Duodenal mucosa (tissue), 2 donors: Measurements from ENCODE around the gene BRME1.

Source experiments
- H3K27ac ChIP-seq: one replicate; pipeline ENCODE4 v1.7.0; 2013; ENCODE audit warnings: low read depth, low read length
- H3K27me3 ChIP-seq, 2 donors: one replicate each; pipeline ENCODE4 v1.7.0; 2013; ENCODE audit warnings: low read length in 2 of 2, control low read depth in 1 of 2; ENCODE audit not compliant: insufficient read depth in 2 of 2, control insufficient read depth in 1 of 2
- H3K36me3 ChIP-seq, 2 donors: one replicate each; pipeline ENCODE4 v1.7.0; 2013; ENCODE audit warnings: low read length in 2 of 2, control low read depth in 1 of 2; ENCODE audit not compliant: insufficient read depth in 2 of 2, control insufficient read depth in 1 of 2
- H3K4me1 ChIP-seq, 2 donors: one replicate each; pipeline ENCODE4 v1.7.0; 2013; ENCODE audit warnings: low read length in 2 of 2, control low read depth in 1 of 2; ENCODE audit not compliant: insufficient read depth in 2 of 2, control insufficient read depth in 1 of 2
- H3K4me3 ChIP-seq, 2 donors: one replicate each; pipeline ENCODE4 v1.7.0; 2013; ENCODE audit warnings: low read length in 2 of 2, low read depth in 1 of 2
- H3K9ac ChIP-seq, 2 donors: one replicate each; pipeline ENCODE4 v1.7.0; 2013; ENCODE audit warnings: low read length in 2 of 2, low read depth in 1 of 2
- H3K9me3 ChIP-seq, 2 donors: one replicate each; pipeline ENCODE4 v1.7.0; 2013; ENCODE audit warnings: low read length in 2 of 2, control low read depth in 1 of 2; ENCODE audit not compliant: control insufficient read depth in 1 of 2

Gene BRME1

GRCh38 chr19:13913352-13913751 is 7.4 kb upstream of the BRME1 start:
- Histone ChIP-seq H3K27ac (no peak overlapping the region), H3K36me3 (peaks cover 17 to 65% of the 10 kb centered on the region in 2 donors), H3K9ac (no peak overlapping the region), H3K4me1 (peaks cover 4 to 10% of the 10 kb centered on the region in 2 donors), H3K9me3 (no peaks in the 10 kb centered on the region), H3K4me3 (no peak overlapping the region), H3K27me3 (no peaks in the 10 kb centered on the region)

GRCh38 chr19:13909430-13909829 is 3.5 kb upstream of the BRME1 start:
- H3K36me3 ChIP-seq = peaks cover 14 to 34% of the 10 kb centered on the region in 2 donors
- no peaks in the 10 kb centered on the region for H3K9me3 ChIP-seq
- H3K27ac ChIP-seq = no peak overlapping the region
- H3K27me3 ChIP-seq = no peaks in the 10 kb centered on the region
- H3K9ac ChIP-seq = peak overlapping the region in 1 of 2 donors; percentile 6
- H3K4me3 ChIP-seq = no peak overlapping the region
- peaks cover 13 to 23% of the 10 kb centered on the region in 2 donors for H3K4me1 ChIP-seq

DNA sequence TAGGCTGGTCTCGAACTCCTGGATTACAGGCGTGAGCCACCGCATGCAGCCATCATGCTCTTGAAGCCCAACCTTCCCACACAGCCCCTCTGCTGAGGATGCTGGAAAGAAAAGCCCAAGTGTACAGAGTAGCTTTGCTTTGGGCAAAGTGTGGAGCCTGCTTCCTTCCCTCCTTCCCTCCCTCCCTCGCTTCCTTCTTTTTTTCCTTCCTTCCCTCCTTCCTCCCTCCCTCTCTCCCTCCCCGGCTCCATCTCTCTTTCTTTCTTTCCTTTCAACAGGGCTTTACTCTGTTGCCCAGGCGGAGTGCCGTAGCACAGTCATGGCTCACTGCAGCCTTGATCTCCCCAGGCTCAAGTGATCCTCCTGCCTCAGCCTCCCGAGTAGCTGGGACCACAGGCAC is 2.8 kb upstream of the BRME1 start:
- peaks cover 13 to 23% of the 10 kb centered on the region in 2 donors for H3K4me1 ChIP-seq
- no peaks in the 10 kb centered on the region for H3K27me3 ChIP-seq
- no peak overlapping the region for H3K27ac ChIP-seq
- H3K4me3 ChIP-seq = no peak overlapping the region
- peak overlapping the region in 1 of 2 donors; percentile 38 for H3K9ac ChIP-seq
- H3K36me3 ChIP-seq = peaks cover 14 to 30% of the 10 kb centered on the region in 2 donors
- no peaks in the 10 kb centered on the region for H3K9me3 ChIP-seq

DNA sequence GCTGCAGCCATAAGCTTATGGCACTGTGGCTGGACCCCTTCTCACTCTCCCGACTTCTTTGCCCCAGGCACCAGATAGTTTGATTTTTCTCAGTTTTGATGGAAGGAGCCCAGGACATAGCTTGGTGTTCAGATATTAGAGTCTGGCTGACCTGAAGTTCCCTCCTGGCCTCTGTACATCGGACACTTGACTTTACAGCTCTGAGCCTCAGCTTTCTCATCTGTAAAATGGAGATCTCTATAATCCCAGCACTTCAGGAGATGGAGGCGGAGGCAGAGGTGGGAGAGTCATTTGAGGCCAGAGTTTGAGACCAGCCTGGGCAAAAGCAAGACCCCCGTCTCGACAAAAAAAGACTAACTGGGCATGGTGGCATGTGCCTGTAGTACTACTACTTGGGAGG is 993 bp upstream of the BRME1 start:
- Histone ChIP-seq H3K9me3 (no peaks in the 10 kb centered on the region), H3K27me3 (no peaks in the 10 kb centered on the region), H3K9ac (peak overlapping the region; percentile 77 to 86), H3K36me3 (peaks cover 0 to 12% of the 10 kb centered on the region in 2 donors), H3K4me1 (peaks cover 13 to 23% of the 10 kb centered on the region in 2 donors), H3K4me3 (peak overlapping the region; percentile 85 to 89), H3K27ac (peak overlapping the region; percentile 88)

DNA sequence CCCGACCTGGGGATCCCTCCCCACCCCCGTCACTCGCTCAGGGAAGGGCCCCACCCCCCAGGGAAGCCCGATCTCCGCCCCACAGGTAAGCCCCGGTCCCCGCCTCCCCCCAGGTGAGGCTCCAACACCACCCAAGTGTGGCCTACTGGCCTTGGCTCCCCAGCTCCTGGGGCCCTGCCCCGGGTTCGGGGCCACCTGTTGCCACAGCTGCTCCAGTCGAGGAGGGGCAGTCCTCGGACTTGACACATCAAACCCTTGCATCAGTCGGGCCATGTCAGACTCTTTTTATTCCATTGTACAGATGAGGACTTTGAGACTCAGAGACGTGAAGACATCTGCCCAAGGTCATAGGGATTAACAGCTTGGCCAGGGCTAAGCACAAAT is 596 bp upstream of the BRME1 start:
- Histone ChIP-seq H3K36me3 (peaks cover 0 to 12% of the 10 kb centered on the region in 2 donors), H3K9me3 (no peaks in the 10 kb centered on the region), H3K27me3 (no peaks in the 10 kb centered on the region), H3K9ac (peak overlapping the region; percentile 77 to 86), H3K4me1 (peaks cover 13 to 23% of the 10 kb centered on the region in 2 donors), H3K27ac (peak overlapping the region; percentile 88), H3K4me3 (peak overlapping the region; percentile 85 to 89)

DNA sequence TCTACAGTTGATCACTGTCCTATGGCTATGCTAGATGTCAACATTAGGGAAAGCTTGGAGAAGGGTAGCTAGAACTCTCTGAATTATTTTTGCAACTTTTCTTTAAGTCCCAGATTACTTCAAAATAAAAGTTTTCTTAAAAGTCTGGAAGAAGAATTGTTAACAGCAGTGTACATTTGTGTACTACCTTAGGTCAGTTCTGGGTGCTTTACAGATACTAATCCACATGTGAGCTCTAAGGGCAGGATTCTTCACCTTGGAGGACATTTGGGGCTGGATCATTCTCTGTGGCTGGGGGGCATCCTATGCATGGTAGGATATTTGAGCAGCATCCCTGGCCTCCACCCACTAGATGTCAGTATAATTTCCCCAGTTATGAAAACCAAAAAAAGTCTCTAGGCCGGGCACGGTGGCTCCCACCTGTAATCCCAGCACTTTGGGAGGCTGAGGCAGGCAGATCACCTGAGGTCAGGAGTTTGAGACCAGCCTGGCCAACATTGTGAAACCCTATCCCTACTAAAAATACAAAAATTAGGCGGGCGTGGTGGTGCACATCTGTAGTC is 2.8 kb downstream of the BRME1 start:
- no peaks in the 10 kb centered on the region for H3K36me3 ChIP-seq
- H3K27me3 ChIP-seq = no peaks in the 10 kb centered on the region
- H3K4me1 ChIP-seq = peaks cover 15 to 23% of the 10 kb centered on the region in 2 donors
- H3K9me3 ChIP-seq = no peaks in the 10 kb centered on the region
- no peak overlapping the region for H3K27ac ChIP-seq
- no peak overlapping the region for H3K4me3 ChIP-seq
- no peak overlapping the region for H3K9ac ChIP-seq

GRCh38 chr19:13899912-13900584 is 5.9 kb downstream of the BRME1 start:
- Histone ChIP-seq H3K27ac (no peak overlapping the region), H3K9me3 (no peaks in the 10 kb centered on the region), H3K36me3 (no peaks in the 10 kb centered on the region), H3K27me3 (no peaks in the 10 kb centered on the region), H3K4me1 (peaks cover 5 to 14% of the 10 kb centered on the region in 2 donors), H3K9ac (no peak overlapping the region), H3K4me3 (no peak overlapping the region)

GRCh38 chr19:13899393-13899792 is 6.5 kb downstream of the BRME1 start:
- no peak overlapping the region for H3K4me3 ChIP-seq
- no peak overlapping the region for H3K9ac ChIP-seq
- H3K27ac ChIP-seq = no peak overlapping the region
- H3K27me3 ChIP-seq = no peaks in the 10 kb centered on the region
- H3K36me3 ChIP-seq = no peaks in the 10 kb centered on the region
- H3K4me1 ChIP-seq = peaks cover 5 to 14% of the 10 kb centered on the region in 2 donors
- no peaks in the 10 kb centered on the region for H3K9me3 ChIP-seq

DNA sequence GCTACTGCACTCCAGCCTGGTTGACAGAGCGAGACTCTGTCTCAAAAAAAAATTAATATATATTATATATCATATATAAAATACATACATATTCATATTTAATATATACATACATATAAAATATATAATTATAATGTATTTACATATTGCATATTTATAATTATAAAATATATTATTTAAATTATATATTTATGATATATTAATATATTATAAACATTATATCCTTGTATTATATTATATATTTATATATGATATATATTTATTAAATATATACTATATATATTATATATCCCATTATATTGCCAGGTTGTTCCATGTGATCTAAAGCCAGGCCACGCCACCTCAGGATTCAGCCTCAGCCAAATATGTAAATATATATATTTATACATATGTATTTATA is 9.7 kb downstream of the BRME1 start:
- H3K27ac ChIP-seq = no peak overlapping the region
- no peak overlapping the region for H3K9ac ChIP-seq
- no peaks in the 10 kb centered on the region for H3K27me3 ChIP-seq
- H3K4me1 ChIP-seq = peaks cover 5 to 22% of the 10 kb centered on the region in 2 donors
- no peak overlapping the region for H3K4me3 ChIP-seq
- no peaks in the 10 kb centered on the region for H3K9me3 ChIP-seq
- H3K36me3 ChIP-seq = no peaks in the 10 kb centered on the region

DNA sequence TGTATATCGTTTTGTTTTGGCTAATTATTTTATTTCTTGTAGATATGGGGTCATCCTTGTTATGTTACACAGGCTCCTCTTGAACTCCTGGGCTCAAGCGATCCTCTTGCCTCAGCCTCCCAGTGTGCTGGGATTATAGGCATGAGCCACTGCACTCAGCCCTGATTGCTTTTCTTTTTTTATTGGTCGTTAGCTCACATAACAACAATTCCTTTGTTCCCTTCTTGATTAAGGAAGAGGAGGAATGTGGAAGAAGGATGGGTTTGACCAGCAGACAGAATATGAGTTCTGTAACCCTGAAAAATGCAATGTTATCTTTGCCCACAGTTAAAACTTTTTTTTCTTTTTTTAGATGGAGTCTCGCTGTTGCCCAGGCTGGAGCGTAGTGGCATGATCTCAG is 11.4 kb downstream of the BRME1 start:
- Histone ChIP-seq H3K27ac (no peak overlapping the region), H3K4me1 (peaks cover 5 to 21% of the 10 kb centered on the region in 2 donors), H3K9me3 (no peaks in the 10 kb centered on the region), H3K9ac (no peak overlapping the region), H3K4me3 (no peak overlapping the region), H3K27me3 (no peaks in the 10 kb centered on the region), H3K36me3 (no peaks in the 10 kb centered on the region)
